K562 (cell line): ENCODE results near the gene ATP5PD. TPM values are rescaled to one million over a fixed set of nuclear protein-coding genes. Genes with fewer than 3 reads are reported as not detected.

Source experiments
- ATF1 ChIP-seq, 2 experiments: fragments of 450-650 bp in 1 of 2; IDR thresholded peaks; 2 replicates each; pipeline ENCODE4 v1.6.1; 2016; ENCODE audit warnings: missing compliant biosample characterization in 1 of 2, missing genetic modification characterization in 1 of 2
- CHD7 ChIP-seq: fragments of 200-600 bp; sonication (generic); IDR thresholded peaks from one replicate; pipeline ENCODE4 v1.6.1; 2012; ENCODE audit warnings: mild to moderate bottlenecking, low read depth, low read length, inconsistent platforms
- ETV1 ChIP-seq: fragments of 450-650 bp; conservative IDR thresholded peaks from 2 replicates; pipeline ENCODE4 v1.6.1; 2016; ENCODE audit warnings: missing genetic modification characterization, control low read depth, low read depth, missing compliant biosample characterization
- KAT8 ChIP-seq: fragments of 450-650 bp; IDR thresholded peaks from 2 replicates; pipeline ENCODE4 v1.6.1; 2016; ENCODE audit warnings: low read depth, mild to moderate bottlenecking
- KDM1A ChIP-seq, 2 experiments: fragments of 450-650 bp; IDR thresholded peaks; 2 replicates each; pipeline ENCODE4 v1.6.1; 2016; ENCODE audit warnings: mild to moderate bottlenecking in 2 of 2
- RCOR1 ChIP-seq, 2 experiments: IDR thresholded peaks; 2 replicates each; pipeline ENCODE4 v1.6.1; 2012; ENCODE audit warnings: low read depth in 2 of 2, low read length in 2 of 2, borderline replicate concordance in 1 of 2, improper control_type of control experiment in 1 of 2
- SMC3 ChIP-seq: conservative IDR thresholded peaks from 2 replicates; pipeline ENCODE4 v1.6.1; 2011; ENCODE audit warnings: low read depth, low read length, improper control_type of control experiment; ENCODE audit not compliant: insufficient read depth
- TAF9B ChIP-seq: fragments of 450-650 bp; IDR thresholded peaks from 2 replicates; pipeline ENCODE4 v1.6.1; 2018; ENCODE audit warnings: mild to moderate bottlenecking; ENCODE audit not compliant: partially characterized antibody
- TFAP4 ChIP-seq: sonication (generic); formaldehyde crosslinking; IDR thresholded peaks from 2 replicates; pipeline ENCODE4 v1.8.0; 2022; ENCODE audit warnings: missing genetic modification reagents, mild to moderate bottlenecking, moderate library complexity, borderline replicate concordance
- polyA plus RNA-seq, 8 experiments: library from polyadenylated mRNA; depleted of rRNA in 4 of 8; stranded (reverse) in 5 of 8; unstranded in 3 of 8; fragments of >200 nt; fragmentation: Nextera tagmentation in 2 of 8; fragmentation: Illumina TruSeq in 1 of 8; extraction: Ambion mirVana in 2 of 8; extraction: Trizol in 1 of 8; gene quantifications; 2 replicates each; pipeline versions ENCODE4 v1.2.1 to v1.2.3, GENCODE V29; 2011 to 2014; ENCODE audit warnings: inconsistent platforms in 1 of 8, missing spikeins in 1 of 8
- total RNA-seq, 7 experiments: library from RNA; depleted of rRNA in 6 of 7; stranded (reverse); fragments of >200 nt in 6 of 7; fragmentation: Illumina TruSeq in 2 of 7; extraction: Trizol in 2 of 7; gene quantifications; 2 replicates each; pipeline versions ENCODE4 v1.2.1 to v1.2.3, GENCODE V29; 2011 to 2021; ENCODE audit warnings: low replicate concordance in 1 of 7

The ATP5PD gene
- total and polyA plus RNA-seq, 9 of the 15 experiments (the other 6 are each of a cell fraction or from before 2014, with no cell fraction given), result 271 to 828 (median 432) TPM

GRCh38 chr17:75006653-75007052 lies 40.1 kb downstream of the ATP5PD start (continued):
- TF ChIP-seq TFAP4 (CRISPR knock-in tag), result peak; percentile 40; the same call in 1 of the 2 replicates
- TF ChIP-seq TAF9B, result no peak
- no peak for TF ChIP-seq ATF1 (CRISPR knock-in tag; IDR thresholded peaks at IDR 0.05)
- peak; percentile 40 for TF ChIP-seq ATF1 (tag; IDR thresholded peaks at IDR 0.05)
- TF ChIP-seq KDM1A (IDR thresholded peaks at IDR 0.05), result peak in 1 of 2 experiments; percentile 50; a peak in 1 of 4 replicates
- TF ChIP-seq CHD7, result no peak
- no peak for TF ChIP-seq KAT8
- TF ChIP-seq ETV1 (tag), result 0 out of 2 replicates have a peak, but pooled peaks have one; percentile 12
- peak; percentile 63; the same call in 1 of the 2 replicates for TF ChIP-seq SMC3
- peak; percentile 22 to 88; a peak in 3 of 4 replicates for TF ChIP-seq RCOR1 (IDR thresholded peaks at IDR 0.05; ENCODE audit: borderline replicate concordance in 1 of 2, low read depth in 2 of 2, low read length in 2 of 2)
